PFSK-1 (cell line): ENCODE measurements around the gene PTPN21.

Experiments used
- FOXP2 ChIP-seq: optimal IDR thresholded peaks from 2 replicates; pipeline ENCODE3; 2011; ENCODE audit warnings: borderline replicate concordance, control low read depth, inconsistent platforms; ENCODE audit not compliant: insufficient read depth; ENCODE audit errors: extremely low read length, extremely low read depth
- POLR2AphosphoS5 ChIP-seq: IDR thresholded peaks from 2 replicates; pipeline ENCODE4 v1.6.1; 2012; ENCODE audit warnings: low read depth, mild to moderate bottlenecking, control low read depth, low read length, moderate library complexity
- REST ChIP-seq, 2 experiments: IDR thresholded peaks; 2 replicates each; pipeline versions ENCODE4 v1.6.1 to v1.8.0; 2011 to 2012; ENCODE audit warnings: low read depth in 2 of 2, low read length in 2 of 2, control low read depth in 1 of 2, inconsistent platforms in 1 of 2, mild to moderate bottlenecking in 1 of 2, moderate library complexity in 1 of 2; ENCODE audit not compliant: insufficient read depth in 1 of 2
- SIN3A ChIP-seq: IDR thresholded peaks from 2 replicates; pipeline ENCODE4 v1.6.1; 2012; ENCODE audit warnings: mild to moderate bottlenecking, low read length, moderate library complexity, borderline replicate concordance; ENCODE audit not compliant: insufficient read depth
- TAF1 ChIP-seq: IDR thresholded peaks from 2 replicates; pipeline ENCODE4 v1.6.1; 2012; ENCODE audit warnings: low read length, control low read depth, borderline replicate concordance; ENCODE audit not compliant: insufficient read depth

Gene PTPN21

GRCh38 chr14:88598097-88598675 is 43.4 kb upstream of the PTPN21 start:
- TF ChIP-seq FOXP2 (no peak), POLR2AphosphoS5 (no peak), REST (IDR thresholded peaks at IDR 0.05; ENCODE audit: insufficient read depth in 1 of 2, low read depth in 2 of 2, low read length in 2 of 2) (no peak), SIN3A (no peak), TAF1 (no peak)

- TF ChIP-seq POLR2AphosphoS5, result no peak
- no peak for TF ChIP-seq REST (IDR thresholded peaks at IDR 0.05; ENCODE audit: insufficient read depth in 1 of 2, low read depth in 2 of 2, low read length in 2 of 2)
- no peak for TF ChIP-seq FOXP2
- no peak for TF ChIP-seq SIN3A
- no peak for TF ChIP-seq TAF1
Observed at GRCh38 chr14:88597601-88598000, 42.8 kb upstream of the PTPN21 start.

- TF ChIP-seq FOXP2, result no peak
- TF ChIP-seq TAF1, result no peak
- no peak for TF ChIP-seq REST (IDR thresholded peaks at IDR 0.05; ENCODE audit: insufficient read depth in 1 of 2, low read depth in 2 of 2, low read length in 2 of 2)
- TF ChIP-seq SIN3A, result no peak
- TF ChIP-seq POLR2AphosphoS5, result no peak
Observed at GRCh38 chr14:88597038-88597437, 42.2 kb upstream of the PTPN21 start.

GRCh38 chr14:88592031-88592430 is 37.2 kb upstream of the PTPN21 start:
- TF ChIP-seq TAF1, result no peak
- no peak for TF ChIP-seq POLR2AphosphoS5
- no peak for TF ChIP-seq REST (IDR thresholded peaks at IDR 0.05; ENCODE audit: insufficient read depth in 1 of 2, low read depth in 2 of 2, low read length in 2 of 2)
- no peak for TF ChIP-seq SIN3A
- TF ChIP-seq FOXP2, result no peak

- TF ChIP-seq SIN3A (no peak), TAF1 (no peak), FOXP2 (no peak), REST (IDR thresholded peaks at IDR 0.05; ENCODE audit: insufficient read depth in 1 of 2, low read depth in 2 of 2, low read length in 2 of 2) (no peak), POLR2AphosphoS5 (no peak)
Observed at GRCh38 chr14:88590173-88590572, 35.4 kb upstream of the PTPN21 start.
